Fibroblast of skin of left quadriceps (primary cell): ENCODE measurements around the gene PHLPP1.
"Not testable (repeated sequence)": the region's sequence is repeated elsewhere in the genome, so short reads cannot be mapped to it uniquely, and the experiment has no call there.

Experiments used
- DNase-seq, 2 experiments: peaks; one replicate each; pipeline ENCODE4 v3.0.0-alpha.2; 2013; ENCODE audit warnings: low read depth in 2 of 2

The PHLPP1 gene

DNA sequence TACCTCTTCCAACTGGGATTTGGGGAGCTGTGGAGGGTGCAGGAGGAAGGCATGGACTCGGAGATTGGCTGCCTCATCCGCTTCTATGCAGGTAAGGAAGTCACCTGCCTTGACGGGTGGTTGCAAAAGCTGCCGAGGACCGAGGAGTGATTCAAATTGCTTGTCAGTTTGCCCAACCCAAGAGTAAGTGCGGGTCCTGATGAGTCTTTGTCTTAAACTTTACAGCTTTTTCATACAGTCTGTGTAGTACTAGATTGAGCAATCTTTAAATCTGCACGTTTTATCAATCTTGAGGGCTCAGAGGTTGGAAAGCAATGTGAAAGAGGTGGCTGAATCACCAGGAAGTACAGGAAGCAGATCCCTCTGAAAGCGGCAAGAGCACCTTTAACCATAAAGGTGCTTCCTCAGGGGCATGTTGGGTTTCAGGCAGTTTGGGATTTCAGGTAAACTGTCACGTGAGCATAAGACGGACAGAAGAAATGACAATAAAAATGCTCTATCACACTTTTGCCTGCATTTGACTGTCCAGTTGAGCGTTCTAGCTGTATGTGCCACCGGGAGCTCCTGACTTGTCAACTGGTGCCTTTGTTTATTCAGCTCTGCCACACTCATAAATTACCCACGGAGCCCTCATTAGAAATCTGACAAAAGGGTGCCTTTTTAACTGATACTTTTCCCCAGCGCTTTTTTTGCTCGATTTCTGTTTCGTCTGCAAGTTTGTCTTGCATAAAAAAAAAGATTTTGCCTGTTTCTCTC lies 2.0 kb downstream of the PHLPP1 start:
- peak; percentile 42 to 44 for DNase-seq

DNA sequence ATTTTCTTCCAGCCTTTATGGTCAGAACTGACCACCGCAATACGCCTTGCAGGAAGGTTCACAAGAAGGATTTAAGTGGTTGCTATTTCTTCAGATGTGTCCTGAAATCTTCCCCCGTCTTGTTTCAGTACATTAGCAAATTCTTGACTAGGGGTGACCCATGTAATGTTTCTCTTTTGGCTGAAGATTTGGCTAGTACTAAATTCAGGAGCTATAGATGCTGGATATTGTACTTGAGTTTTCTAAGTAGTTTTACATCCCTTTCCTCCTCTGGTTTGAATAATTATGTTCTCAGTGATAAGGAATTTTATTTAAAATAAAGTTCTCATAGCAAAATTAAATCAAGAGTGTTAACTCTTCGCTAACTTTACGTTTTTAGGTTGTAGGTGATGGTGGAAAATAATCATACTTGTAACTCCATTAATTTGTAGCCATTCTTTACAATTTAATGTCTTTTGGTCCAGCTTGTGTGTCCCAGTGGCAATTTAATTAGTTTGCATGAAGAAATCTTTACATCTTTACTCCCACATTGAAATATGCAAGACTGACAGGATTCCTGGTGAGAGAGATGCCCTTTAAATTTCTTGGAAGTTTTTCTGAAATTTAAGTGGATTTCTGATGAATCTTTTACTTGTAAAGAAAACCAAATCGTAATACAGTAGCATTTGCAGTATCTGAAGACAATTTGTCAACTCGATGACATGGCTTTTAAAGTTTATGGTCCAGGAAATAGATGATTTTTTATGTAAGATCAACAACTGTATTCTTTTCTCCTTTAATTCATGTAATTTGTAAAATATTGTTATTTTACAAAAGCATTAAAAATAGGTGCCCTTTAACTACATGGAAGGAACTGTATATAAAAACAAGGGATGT lies 2.8 kb downstream of the PHLPP1 start:
- no peak for DNase-seq

DNA sequence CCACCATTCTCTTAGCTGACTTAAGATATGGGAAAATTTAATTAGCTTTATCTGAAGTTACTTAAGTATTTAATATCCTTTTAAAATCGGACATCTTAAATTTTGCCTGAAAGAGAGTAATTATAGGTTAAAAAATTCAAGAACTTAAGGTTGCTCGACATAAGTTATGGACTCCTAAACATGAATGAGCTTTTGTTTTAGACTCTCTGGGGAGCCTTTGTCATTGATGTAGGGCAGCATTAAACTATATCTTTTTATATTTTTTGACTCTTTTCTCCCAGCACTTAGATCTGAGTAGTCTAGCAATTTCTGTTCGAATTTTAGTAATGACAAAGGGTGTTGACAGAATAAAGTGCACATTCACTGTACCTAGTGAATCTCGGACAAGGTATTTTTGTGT lies 4.7 kb downstream of the PHLPP1 start:
- DNase-seq, result no peak

DNA sequence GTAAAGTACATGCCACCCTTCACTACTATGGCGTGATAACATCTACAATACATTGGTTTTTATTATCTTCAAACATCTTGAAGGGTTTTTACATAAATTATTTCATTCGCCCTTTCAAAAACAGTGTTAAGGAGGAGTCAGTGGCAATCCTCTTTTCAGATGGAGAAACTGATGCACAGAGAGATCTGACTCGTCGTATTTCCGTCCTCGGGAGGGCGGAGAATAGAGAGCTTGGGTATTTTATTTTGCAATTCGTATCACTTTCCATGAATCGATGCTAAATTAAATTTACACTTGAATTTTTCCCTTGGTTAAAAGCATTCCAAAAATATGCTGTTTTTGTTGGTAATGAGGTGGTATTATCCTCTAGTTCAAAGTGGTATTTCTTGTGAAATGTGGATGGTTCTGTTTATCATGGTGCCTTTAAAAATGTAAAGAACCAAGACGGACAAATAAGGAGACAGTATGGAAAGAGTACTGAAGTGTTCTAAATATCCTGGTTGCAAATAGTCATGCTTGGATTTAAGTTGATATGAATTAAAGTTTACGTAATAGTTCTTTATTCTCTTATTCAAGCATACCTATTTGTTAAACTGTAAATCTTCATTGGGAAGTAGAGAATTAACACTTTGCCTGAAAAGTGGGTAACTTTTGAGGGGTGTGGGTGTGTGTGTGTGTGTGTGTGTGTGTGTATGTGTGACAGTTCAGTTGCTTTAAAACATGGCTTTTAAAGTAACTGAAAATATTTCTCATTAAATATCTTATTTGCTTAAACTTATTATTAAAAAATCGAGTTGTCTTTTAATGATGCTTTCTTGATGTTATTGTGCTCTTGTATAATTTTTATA lies 5.6 kb downstream of the PHLPP1 start:
- no peak for DNase-seq

DNA sequence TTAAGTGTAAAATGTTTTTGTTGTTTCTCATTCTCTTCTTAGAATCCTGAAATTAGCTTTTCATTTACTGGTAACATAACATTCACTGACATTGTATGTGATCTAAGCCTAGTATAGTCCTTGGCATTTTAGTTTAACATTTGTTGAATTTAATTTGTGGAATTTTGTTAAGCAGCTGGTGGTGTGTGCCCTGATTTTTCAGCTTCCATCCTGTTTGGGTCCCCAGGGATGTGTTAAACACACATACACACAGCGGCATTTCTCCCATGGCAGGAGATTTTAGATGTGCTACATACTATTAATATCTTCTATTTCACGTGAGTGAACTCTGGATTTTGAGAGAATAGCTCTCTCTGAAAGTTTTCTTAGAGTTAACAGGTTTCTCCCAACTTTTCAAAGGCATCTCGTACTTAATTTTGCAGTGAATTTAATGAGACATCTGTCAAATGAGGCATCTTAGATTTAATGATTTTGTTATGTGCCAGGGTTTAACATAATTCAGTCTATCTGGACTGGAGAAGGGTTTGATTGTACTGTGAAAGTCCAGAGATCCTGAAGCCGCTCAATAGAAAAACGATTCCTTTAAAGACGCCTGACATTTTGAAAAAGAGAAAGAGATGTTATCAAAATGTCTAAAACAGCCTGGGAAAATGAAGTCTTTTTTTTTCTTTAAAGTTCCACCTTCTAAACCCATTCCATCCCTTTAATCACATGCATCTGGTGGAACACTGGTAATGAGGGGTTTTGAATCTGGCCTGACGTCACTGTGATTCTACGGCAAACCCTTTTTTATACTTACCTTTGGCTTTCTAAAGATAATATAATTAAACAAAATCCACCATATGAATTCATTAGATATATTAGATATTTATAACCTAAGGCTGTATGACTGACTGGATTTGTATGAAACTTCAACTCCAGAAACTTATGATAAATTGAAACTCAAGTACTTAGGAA lies 6.8 kb downstream of the PHLPP1 start:
- no peak for DNase-seq

DNA sequence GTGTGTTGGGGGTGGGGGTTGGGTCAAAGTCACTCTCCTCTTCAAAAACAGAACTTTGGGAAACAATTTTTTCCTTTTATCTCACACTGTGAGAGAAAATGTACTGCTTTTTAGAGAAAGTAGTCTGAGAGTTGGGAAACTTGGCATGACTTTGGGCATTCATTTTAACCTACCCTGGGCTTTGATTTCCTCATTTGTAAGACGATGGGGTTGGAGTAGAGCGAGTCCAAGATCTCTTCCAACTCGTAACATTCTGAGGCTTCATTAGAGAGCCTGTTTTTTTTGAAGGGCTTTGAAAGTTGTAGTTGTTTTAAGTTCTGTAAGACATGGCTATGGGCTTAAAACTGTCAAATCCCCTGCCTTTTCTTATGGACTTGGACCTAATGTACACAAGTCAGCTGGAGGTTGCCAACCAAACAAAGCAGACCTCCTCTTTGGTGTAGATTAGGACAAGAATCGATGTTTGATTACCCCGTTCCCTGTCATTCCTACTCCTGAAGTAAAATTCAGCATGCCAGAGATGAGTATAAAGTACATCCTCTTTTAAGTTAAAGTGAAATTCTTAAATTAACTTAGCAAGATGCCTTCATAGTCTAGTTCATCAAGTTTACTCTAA lies 8.4 kb downstream of the PHLPP1 start:
- DNase-seq, result no peak

DNA sequence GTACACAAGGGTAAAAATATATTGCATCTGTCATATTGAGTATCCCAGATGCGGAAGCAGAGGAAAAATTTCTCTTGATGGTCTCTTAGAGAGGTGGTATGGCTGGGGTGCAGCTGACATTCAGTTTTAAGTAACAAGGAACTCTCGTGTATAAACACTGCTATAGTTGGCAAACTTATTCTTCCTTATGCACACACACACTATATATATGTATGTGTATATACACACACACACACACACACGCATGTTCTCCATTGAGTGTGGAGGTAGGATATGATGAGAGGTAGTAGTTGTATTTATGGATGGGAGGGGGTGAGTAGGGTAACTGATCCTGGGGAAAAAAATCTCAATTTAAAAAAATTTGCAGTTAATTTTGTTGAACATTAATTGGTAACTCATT lies 10.6 kb downstream of the PHLPP1 start:
- DNase-seq, result no peak

DNA sequence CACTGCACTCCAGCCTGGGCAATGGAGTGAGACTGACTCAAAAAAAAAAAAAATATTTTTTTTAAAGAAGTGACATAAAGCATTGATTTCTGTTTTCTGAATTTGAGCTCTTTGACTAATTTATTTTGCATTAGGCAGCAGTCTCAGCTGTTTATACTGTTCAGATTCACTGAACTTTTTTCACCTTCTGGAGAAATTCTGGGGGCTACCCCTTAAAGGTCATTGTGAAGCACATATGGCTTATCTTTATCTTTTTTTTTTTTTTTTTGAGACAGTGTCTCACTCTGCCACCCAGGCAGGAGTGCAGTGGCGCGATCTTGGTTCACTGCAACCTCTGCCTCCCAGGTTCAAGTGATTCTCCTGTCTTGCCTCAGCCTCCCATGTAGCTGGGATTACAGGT lies 12.9 kb downstream of the PHLPP1 start:
- no peak for DNase-seq

DNA sequence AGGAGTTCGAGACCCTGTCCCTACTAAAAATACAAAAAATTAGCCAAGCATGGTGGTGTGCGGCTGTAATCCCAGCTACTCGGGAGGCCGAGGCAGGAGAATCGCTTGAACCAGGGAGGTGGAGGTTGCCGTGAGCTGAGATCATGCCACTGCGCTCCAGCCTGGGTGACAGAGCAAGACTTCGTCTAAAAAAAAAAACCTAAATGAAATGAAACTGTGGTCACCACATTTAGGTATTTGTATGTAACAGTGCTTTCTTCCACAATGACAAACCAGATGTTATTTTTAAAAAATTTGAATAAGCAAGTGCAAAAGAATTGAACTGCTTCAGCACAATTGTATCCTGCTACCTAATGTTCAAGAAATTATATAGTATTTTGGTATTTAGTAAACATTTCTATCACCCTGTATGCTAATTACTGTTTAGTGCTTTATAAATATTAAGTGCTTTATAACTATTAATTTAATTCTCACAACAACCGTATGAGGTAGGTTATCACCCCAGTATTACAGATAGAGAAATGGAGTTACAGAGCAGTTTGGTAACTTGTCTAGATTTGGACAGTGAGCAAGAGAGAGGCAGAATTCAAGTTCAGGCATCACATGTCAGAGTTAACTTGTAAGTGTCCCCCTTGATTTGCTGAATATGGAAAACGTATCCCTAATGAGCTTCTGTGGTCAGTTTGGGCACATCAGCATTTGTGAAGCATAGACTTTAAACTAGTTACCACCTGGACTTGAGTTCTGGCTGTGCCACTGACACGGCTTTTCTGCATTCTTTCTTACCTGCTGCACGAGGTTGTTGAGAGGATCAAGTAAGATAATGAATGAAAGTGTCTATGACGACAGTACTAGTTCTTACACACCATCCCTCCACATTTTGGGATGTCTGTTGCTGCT lies 14.4 kb downstream of the PHLPP1 start:
- no peak for DNase-seq

DNA sequence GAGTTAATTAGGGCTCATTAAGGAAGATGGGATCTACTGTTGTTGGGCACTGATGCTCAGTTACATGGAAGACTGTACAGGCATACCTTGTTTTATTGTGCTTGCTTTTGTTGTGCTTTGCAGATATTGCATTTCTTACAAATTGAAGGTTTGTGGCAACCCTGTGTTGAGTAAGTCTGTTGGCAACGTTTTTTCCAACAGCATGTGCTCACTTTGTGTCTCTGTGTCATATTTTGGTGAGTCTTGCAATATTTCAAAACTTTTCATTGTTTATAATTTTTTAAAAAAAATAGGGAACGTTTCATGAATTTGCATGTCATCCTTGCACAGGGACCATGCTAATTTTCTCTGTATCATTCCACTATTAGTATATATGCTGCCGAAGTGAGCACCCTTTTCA lies 15.6 kb downstream of the PHLPP1 start:
- DNase-seq, result no peak

DNA sequence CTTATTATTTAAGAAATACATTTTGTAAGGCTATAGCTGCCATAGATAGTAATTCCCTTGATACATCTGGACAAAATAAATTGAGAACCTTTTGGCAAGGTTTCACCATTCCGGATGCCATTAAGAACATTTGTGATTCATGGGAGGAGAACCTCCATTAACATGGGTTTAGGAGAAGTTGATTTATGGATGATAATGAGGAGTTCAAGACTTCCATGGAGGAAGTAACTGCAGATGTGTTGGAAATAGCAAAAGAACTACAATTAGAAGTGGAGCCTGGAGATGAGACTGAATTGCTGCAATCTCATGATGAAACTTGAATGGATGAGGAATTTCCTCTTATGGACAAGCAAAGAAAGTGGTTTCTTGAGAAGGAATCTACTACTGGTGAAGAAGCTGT lies 17.3 kb downstream of the PHLPP1 start:
- no peak for DNase-seq

DNA sequence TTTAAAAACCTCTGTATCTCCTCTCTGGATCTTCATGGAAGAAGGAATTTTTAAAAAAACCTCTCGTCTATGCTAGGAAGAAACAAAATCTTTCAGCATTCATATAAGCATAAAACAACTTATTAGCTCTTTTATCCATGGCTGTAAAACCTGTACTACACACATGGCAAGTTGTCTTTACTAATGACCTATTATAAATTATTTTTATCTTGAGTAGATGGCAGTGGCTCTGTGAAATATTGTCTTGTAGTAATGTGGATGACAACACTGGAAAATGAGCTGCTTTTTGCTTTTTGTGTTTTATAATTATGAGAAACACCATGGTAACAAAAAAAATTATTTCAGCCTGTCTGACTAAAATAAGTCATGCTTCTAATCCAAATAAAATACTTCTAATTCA lies 18.9 kb downstream of the PHLPP1 start:
- no peak for DNase-seq

DNA sequence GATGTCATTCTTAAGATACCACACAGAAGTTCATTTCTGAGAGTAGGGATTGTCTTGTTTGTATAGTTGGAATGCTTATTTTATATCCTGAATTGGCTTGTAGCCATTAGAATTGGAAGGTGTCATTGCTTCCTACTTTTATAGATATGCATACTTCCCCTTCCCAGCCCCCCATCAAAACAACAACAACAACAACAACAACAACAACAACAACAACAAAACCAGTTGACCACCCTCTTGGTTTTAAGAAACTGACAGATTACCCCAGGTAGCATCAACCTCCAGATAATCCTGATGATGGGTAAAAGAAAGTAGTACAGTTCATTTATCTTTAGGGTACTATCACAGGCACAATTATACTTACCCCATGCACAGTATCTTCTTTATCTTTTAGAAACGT lies 20.0 kb downstream of the PHLPP1 start:
- no peak for DNase-seq

DNA sequence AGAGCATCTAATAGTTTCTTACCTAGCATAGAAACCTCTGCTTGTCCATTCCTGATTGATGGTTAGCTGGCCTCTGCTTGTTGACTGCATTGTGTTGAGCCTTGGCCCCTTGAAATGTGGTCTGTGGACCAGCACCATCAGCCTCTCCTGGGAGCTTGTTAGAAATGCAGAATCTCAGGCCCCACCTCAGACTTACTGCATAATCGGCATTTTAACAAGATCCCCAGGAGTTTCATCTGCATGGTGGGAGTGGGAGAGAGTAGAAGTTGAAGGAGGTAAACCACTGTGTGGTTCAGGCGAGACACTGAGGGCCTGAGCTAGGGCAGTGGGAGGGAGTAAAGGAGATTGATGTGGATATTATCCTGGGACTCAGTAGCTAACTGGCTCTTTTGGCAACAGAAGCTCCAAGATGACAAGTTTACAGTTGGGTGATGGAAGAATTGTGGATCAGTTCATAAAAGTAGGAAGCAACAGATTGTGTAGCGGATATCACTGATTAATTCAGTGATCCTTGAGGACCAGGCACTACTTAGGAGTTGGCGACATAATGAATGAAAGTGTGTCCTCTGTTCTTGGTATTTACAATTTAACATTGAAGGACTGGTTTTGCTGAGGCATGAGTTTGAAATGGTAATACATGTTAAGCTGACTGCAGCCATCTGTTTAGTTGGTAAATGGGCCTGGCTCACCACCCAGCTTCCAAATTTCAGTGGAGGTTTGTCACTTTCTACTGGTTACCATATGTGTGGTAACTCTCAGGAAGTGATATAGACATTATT lies 20.9 kb downstream of the PHLPP1 start:
- no peak for DNase-seq

DNA sequence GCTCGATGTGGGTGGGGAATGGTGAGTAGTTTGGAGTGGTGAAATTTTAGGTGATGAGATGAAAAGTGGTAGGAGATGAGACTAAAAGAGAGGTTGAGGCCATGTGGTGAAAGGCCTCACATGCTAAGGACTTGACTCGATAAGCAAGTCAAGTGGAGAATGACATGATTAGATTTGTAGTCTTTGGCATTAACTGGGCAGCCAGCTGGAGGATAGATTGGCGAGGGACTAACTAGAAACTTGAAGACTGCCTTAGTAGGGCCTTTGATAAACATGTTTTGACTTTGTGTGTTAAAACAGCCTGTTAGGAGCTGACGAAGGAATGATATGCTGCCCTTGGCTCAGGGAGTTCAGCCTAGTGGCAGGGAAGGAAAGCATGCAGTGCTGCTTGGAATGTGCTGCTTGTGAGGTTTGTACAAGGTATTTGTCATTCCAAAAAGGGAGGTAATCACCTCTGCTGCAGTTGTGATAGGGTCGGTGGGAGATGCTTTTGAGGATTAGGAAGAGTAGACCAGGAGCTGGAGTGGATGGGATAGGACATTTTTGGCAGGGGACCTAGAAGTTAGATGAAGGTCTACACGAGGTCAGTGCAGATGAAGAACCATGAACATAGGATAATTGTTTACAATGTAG lies 22.0 kb downstream of the PHLPP1 start:
- no peak for DNase-seq

DNA sequence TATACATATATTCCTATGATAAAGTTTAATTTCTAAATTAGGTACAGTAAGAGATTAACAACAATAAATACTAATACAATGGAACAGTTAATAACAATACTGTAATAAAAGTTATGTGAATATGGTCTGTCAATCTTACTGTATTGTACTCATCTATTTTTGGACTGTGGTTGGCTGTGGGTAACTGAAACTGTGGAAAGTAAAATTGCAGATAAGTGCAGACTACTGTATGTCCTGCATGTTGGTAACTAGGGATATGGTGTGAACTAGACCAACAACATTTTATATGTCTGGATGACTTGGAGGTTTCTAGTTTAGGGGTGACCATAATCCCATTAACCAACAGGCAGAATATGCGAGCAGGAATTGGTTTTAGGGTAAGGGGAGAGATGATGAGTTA lies 23.3 kb downstream of the PHLPP1 start:
- no peak for DNase-seq

DNA sequence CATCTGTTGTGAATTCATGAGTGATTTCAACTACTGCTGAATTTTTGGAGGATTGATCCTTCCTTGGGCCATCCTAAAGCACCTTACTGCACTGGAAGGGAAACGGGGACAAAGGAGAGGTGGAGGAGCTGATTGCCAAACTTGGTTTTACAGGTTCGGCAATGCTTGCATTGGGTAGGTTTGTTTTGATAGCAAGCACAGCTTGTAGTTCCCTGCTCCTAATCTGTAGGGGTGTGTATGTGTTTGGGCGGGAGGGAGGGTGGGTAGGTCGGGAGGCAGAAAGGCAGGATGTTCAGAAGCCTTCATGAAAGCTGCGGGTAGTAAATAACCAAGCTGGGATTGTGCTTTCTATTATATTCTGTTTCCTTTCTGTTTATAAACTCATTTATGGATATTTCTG lies 24.6 kb downstream of the PHLPP1 start:
- DNase-seq, result no peak

DNA sequence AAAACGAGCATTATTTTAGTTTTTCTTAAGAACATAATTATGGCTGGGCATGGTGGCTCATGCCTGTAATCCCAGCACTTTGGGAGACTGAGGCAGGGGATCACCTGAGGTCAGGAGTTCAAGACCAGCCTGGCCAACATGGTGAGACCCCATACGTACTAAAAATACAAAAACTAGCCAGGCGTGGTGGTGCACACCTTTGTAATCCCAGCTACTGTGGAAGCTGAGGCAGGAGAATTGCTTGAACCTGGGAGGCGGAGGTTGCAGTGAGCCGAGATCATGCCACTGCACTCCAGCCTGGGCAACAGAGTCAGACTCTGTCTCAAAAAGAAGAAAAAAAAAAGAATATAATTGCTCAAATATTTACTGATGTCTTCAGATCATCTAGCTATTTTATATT lies 25.3 kb downstream of the PHLPP1 start:
- not testable (repeated sequence) for DNase-seq
